Stimulated activated CD8-positive, alpha-beta memory T cell treated with anti-CD3 and anti-CD28 coated beads, Interleukin-12 subunit alpha, Interleukin-12 subunit beta, amount 100 ng/mL, for 4 hours (primary cell): ENCODE data around the gene SLC25A27.

ENCODE experiments used
- DNase-seq: peaks from one replicate; pipeline ENCODE4 v3.0.0-alpha.2; 2020; ENCODE audit warnings: low read depth

The SLC25A27 gene

GRCh38 chr6:46651006-46651405 is 1.8 kb upstream of the SLC25A27 start:
- DNase-seq, result no peak

GRCh38 chr6:46651816-46652215 is 959 bp upstream of the SLC25A27 start:
- no peak for DNase-seq

- DNase-seq, result no peak
Measured at GRCh38 chr6:46652232-46652602, 558 bp upstream of the SLC25A27 start.

- no peak for DNase-seq
Measured at GRCh38 chr6:46653439-46654195, 842 bp downstream of the SLC25A27 start.

- no peak for DNase-seq
Measured at GRCh38 chr6:46655803-46656202, 3.0 kb downstream of the SLC25A27 start.

- no peak for DNase-seq
Measured at GRCh38 chr6:46657642-46658041, 4.9 kb downstream of the SLC25A27 start.

- DNase-seq, result no peak
Measured at GRCh38 chr6:46661483-46661882, 8.7 kb downstream of the SLC25A27 start.

- DNase-seq, result no peak
Measured at GRCh38 chr6:46667377-46667776, 14.6 kb downstream of the SLC25A27 start.

GRCh38 chr6:46674410-46674809 is 21.6 kb downstream of the SLC25A27 start:
- DNase-seq, result no peak

- DNase-seq, result no peak
Measured at GRCh38 chr6:46676604-46677313, 24.0 kb downstream of the SLC25A27 start.

- no peak for DNase-seq
Measured at GRCh38 chr6:46677314-46677654, 24.5 kb downstream of the SLC25A27 start.

GRCh38 chr6:46684771-46685170 is 32.0 kb downstream of the SLC25A27 start:
- DNase-seq, result no peak

GRCh38 chr6:46687619-46688097 is 34.9 kb downstream of the SLC25A27 start, which contains the start of gene TDRD6:
TSS of gene TDRD6 (plus strand) at chr6:46687885. CDS start at chr6:46688129, 244 bp downstream.
- no peak for DNase-seq

- DNase-seq, result no peak
Measured at GRCh38 chr6:46688117-46688965, 35.6 kb downstream of the SLC25A27 start.

- DNase-seq, result no peak
Measured at GRCh38 chr6:46688966-46689335, 36.2 kb downstream of the SLC25A27 start.

- DNase-seq, result no peak
Measured at GRCh38 chr6:46689657-46690056, 36.9 kb downstream of the SLC25A27 start.

GRCh38 chr6:46690141-46690755 is 37.5 kb downstream of the SLC25A27 start:
- no peak for DNase-seq

- no peak for DNase-seq
Measured at GRCh38 chr6:46690911-46691451, 38.2 kb downstream of the SLC25A27 start.

GRCh38 chr6:46699970-46700369 is 47.2 kb downstream of the SLC25A27 start:
- DNase-seq, result no peak

GRCh38 chr6:46704562-46704961 is 51.8 kb downstream of the SLC25A27 start:
- no peak for DNase-seq

GRCh38 chr6:46706464-46706863 is 53.7 kb downstream of the SLC25A27 start:
- no peak for DNase-seq

- DNase-seq, result no peak
Measured at GRCh38 chr6:46711491-46711890, 58.7 kb downstream of the SLC25A27 start.
